ENCODE data around the gene SLCO2B1. TPM values are rescaled to one million over a fixed set of nuclear protein-coding genes. Genes with fewer than 3 reads are reported as not detected.

SLCO2B1 gene
- total RNA-seq, 4 donors from 2014 or later: 1.9 to 17.6 (median 5.0) TPM

DNA sequence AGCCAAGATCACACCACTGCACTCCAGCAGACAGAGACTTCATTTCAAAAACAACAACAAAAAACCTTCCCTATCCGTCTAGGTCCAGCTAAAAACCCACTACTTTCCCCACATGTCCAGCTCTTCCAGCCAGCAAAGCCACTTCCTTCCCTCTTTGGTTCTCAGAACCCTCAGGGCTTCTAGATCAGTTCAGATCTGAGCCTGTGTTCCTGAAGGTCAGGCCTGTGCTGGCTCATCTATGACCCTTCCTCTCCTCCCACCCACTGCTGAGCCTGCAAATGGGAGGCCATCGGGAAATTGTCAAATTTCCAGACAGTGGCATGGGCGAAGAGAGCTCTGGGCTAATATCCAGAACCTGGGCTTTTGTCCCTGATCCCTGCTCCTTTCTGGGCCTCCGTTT is 37.8 kb downstream of the SLCO2B1 start:
- Histone ChIP-seq H3K27ac (no peak overlapping the region), H3K36me3 (no peaks in the 10 kb centered on the region), H3K4me1 (no peaks in the 10 kb centered on the region), H3K27me3 (no peaks in the 10 kb centered on the region), H3K9me3 (no peaks in the 10 kb centered on the region), H3K4me3 (no peak overlapping the region)
- in situ Hi-C loops (cut with MboI; ENCODE audit: low sequenced_read_pairs in 4 of 4): no loop called here
- no peak for ATAC-seq
- no peak for DNase-seq
- TF ChIP-seq, protein P1, sequence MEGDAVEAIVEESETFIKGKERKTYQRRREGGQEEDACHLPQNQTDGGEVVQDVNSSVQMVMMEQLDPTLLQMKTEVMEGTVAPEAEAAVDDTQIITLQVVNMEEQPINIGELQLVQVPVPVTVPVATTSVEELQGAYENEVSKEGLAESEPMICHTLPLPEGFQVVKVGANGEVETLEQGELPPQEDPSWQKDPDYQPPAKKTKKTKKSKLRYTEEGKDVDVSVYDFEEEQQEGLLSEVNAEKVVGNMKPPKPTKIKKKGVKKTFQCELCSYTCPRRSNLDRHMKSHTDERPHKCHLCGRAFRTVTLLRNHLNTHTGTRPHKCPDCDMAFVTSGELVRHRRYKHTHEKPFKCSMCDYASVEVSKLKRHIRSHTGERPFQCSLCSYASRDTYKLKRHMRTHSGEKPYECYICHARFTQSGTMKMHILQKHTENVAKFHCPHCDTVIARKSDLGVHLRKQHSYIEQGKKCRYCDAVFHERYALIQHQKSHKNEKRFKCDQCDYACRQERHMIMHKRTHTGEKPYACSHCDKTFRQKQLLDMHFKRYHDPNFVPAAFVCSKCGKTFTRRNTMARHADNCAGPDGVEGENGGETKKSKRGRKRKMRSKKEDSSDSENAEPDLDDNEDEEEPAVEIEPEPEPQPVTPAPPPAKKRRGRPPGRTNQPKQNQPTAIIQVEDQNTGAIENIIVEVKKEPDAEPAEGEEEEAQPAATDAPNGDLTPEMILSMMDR (IDR thresholded peaks at IDR 0.05 in 4 of 5, conservative IDR thresholded peaks at IDR 0.05 in 1 of 5): no peak
- TF ChIP-seq POLR2A (IDR thresholded peaks at IDR 0.05): no peak
- intact Hi-C loops (cut with DNase I; ENCODE audit: low total_unique reads): no loop called here

DNA sequence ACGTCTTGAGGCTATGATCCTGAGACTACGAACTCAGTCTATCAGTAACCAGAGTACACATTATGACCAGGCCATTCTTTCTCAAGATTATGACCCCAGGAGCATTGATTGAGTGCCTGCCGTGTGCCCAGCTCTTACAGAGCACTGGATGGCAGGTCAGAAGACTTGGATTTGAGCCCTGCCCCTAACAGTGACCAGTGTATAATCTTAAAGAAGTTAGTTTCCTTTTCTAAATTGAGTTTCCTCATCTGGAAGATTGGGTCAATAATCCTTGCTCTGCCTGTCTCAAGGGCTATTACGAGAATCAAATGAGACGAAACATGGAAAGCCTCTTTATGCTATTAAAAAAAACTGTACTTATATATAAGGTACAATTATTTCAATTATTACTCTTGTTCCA is 38.2 kb downstream of the SLCO2B1 start:
- TF ChIP-seq, protein P1 (IDR thresholded peaks at IDR 0.05 in 4 of 5, conservative IDR thresholded peaks at IDR 0.05 in 1 of 5): no peak
- no peak for TF ChIP-seq POLR2A (IDR thresholded peaks at IDR 0.05)
- DNase-seq (no peak), ATAC-seq (no peak)
- intact Hi-C loops (cut with DNase I; ENCODE audit: low total_unique reads): no loop called here
- no peaks in the 10 kb centered on the region for H3K4me1 ChIP-seq
- no peak overlapping the region for H3K4me3 ChIP-seq
- no peak overlapping the region for H3K27ac ChIP-seq
- H3K27me3 ChIP-seq: no peaks in the 10 kb centered on the region
- no peaks in the 10 kb centered on the region for H3K36me3 ChIP-seq
- no peaks in the 10 kb centered on the region for H3K9me3 ChIP-seq
- in situ Hi-C loops (cut with MboI; ENCODE audit: low sequenced_read_pairs in 4 of 4): no loop called here

DNA sequence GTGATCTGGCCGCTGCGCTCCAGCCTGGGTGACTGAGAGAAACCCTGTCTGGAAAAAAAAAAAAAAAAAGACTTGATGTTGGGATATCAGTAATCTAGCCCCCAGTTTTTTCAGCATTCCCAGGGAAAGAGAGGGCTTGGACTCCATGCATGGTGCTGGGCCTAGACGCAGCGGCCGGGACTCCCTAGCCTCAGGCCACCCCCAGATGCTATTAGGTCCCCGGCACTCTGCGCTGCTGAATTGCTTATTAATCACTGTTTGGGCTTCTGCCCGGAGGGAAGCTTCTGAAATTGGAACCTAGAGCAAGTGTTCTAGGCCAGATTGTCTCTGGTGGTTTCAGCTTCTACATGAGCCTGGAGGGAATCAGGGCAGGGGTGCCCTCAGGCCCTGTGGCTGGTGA is 39.0 kb downstream of the SLCO2B1 start:
- Histone ChIP-seq H3K36me3 (no peaks in the 10 kb centered on the region), H3K9me3 (no peaks in the 10 kb centered on the region), H3K27me3 (no peaks in the 10 kb centered on the region), H3K4me3 (no peak overlapping the region), H3K4me1 (no peaks in the 10 kb centered on the region), H3K27ac (no peak overlapping the region)
- ATAC-seq (no peak), DNase-seq (no peak)
- in situ Hi-C loops (cut with MboI; ENCODE audit: low sequenced_read_pairs in 4 of 4) (no loop called here), intact Hi-C loops (cut with DNase I; ENCODE audit: low total_unique reads) (no loop called here)
- TF ChIP-seq, protein P1 (IDR thresholded peaks at IDR 0.05 in 4 of 5, conservative IDR thresholded peaks at IDR 0.05 in 1 of 5): no peak
- no peak for TF ChIP-seq POLR2A (IDR thresholded peaks at IDR 0.05)

DNA sequence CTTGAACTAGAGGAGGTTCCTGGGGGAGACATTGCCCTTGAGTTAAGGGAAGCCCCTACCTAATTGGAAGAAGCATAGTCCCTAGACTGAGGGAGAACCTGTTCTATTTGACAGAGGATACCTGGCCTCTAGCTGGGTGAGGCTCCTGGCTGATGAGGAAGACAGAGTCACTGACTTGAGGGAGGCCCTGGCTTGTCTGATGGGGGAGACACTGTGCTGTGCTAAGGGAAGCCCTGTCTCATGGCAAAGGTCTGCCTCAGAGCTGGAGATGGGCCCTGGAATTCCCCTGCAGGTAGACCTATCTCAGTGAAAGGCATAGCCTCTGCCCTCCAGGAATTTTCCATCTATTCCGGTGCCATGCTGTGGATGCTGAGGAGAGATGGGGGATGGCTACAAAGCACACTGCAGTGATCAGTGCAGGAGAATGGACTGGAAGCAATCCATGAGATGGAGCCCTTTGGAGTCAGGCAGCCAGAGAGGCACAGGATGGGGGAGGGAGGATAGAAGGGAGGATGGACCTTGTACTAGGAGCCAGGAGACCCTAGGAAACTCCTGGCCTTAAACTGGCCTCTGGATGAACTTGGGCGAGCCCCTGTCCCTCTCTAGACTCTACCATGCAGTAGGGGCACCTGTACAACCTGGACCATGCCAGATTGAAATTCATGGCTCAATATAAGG is 39.9 kb downstream of the SLCO2B1 start:
- intact Hi-C loops (cut with DNase I; ENCODE audit: low total_unique reads): no loop called here

More for the DNA sequence above, 39.9 kb downstream of the SLCO2B1 start:
- ATAC-seq: no peak
- in situ Hi-C loops (cut with MboI; ENCODE audit: low sequenced_read_pairs in 4 of 4): no loop called here
- DNase-seq: no peak
- Histone ChIP-seq H3K4me1 (no peaks in the 10 kb centered on the region), H3K27ac (no peak overlapping the region), H3K27me3 (no peaks in the 10 kb centered on the region), H3K9me3 (no peaks in the 10 kb centered on the region), H3K4me3 (no peak overlapping the region), H3K36me3 (no peaks in the 10 kb centered on the region)
- TF ChIP-seq, protein P1 (IDR thresholded peaks at IDR 0.05 in 4 of 5, conservative IDR thresholded peaks at IDR 0.05 in 1 of 5): no peak
- no peak for TF ChIP-seq POLR2A (IDR thresholded peaks at IDR 0.05)

Data from gastrocnemius medialis (tissue), 4 donors.